GM23248 (cell line): ENCODE results near the gene NIBAN1.

Experiments
- EZH2 ChIP-seq: fragments of 200-600 bp; sonication (generic); IDR thresholded peaks from 2 replicates; pipeline ENCODE4 v1.6.1; 2018; ENCODE audit warnings: antibody characterized with exemption, mild to moderate bottlenecking; ENCODE audit not compliant: insufficient read depth, poor library complexity, severe bottlenecking
- EZH2phosphoT487 ChIP-seq: fragments of 200-600 bp; sonication (generic); IDR thresholded peaks from 2 replicates; pipeline ENCODE4 v1.6.1; 2018; ENCODE audit warnings: antibody characterized with exemption, moderate library complexity, mild to moderate bottlenecking, low read depth; ENCODE audit not compliant: insufficient read depth

DNA sequence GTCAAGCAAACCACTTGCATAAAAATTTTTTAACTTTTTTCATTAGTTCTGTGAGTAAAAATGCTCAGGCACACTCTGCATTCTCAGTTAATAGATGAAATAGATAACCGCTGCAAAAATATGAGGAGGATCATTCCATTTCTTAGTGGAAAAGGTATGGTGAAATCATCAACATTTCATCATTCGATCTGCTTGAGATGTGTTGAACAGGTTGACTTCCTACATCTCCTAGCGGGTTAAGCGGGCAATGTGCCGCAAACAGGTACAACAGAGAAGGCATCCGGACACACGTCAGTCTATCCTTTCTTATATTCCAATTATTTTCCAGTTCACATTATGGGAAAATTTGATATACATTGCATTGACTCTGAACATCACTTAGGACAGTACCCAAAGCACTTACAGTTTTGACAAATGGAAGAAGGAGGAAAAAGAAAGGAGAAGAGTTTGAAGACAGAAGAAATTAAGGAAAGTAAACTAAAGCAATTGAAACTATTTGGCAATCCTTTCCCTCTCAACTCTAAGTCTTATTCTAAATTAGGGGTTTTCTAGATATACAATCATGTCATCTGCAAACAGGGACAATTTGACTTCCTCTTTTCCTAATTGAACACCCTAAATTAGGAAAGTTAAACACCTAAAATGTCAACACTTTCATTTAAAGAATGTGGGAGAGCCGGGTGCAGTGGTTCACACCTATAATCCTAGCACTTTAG is 33.5 kb downstream of the NIBAN1 start:
- TF ChIP-seq EZH2, result no peak
- TF ChIP-seq EZH2phosphoT487, result no peak
